GM19099 (cell line): ENCODE results near the gene CCL18.

Source experiments
- POLR2A ChIP-seq: IDR thresholded peaks from 3 replicates; pipeline ENCODE4 v1.6.1; 2011; ENCODE audit warnings: low read depth; ENCODE audit not compliant: insufficient read length; ENCODE audit errors: extremely low read depth

Gene CCL18

GRCh38 chr17:36118477-36119353, 54.6 kb downstream of the CCL18 start:
- TF ChIP-seq POLR2A: no peak

- TF ChIP-seq POLR2A: no peak
Measured at GRCh38 chr17:36120221-36120620, 56.1 kb downstream of the CCL18 start.
